ENCODE results near the gene TMCC1. TPM values are rescaled to one million over a fixed set of nuclear protein-coding genes. Genes with fewer than 3 reads are reported as not detected.
"Not testable (repeated sequence)": the region's sequence is repeated elsewhere in the genome, so short reads cannot be mapped to it uniquely, and the experiment has no call there.

The TMCC1 gene
- total RNA-seq, 2 experiments from 2014 or later: 21.6 to 22.1 TPM

- no peaks in the 10 kb centered on the region for H3K4me1 Mint-ChIP-seq
- DNase-seq: no peak
- no peaks in the 10 kb centered on the region for H3K36me3 Mint-ChIP-seq
- POLR2A ChIA-PET: no interaction called here
- no peaks in the 10 kb centered on the region for H3K9me3 Mint-ChIP-seq
- no peak overlapping the region for H3K27ac Mint-ChIP-seq
- H3K4me3 Mint-ChIP-seq: no peak overlapping the region
- H3K27me3 Mint-ChIP-seq: no peaks in the 10 kb centered on the region
- ATAC-seq (ENCODE audit: low read depth): no peak
Observed at GRCh38 chr3:129702934-129703712, 190.4 kb downstream of the TMCC1 start.

GRCh38 chr3:129701161-129701560 is 192.3 kb downstream of the TMCC1 start:
- H3K9me3 Mint-ChIP-seq: peaks cover 8% of the 10 kb centered on the region
- H3K4me3 Mint-ChIP-seq: no peak overlapping the region
- POLR2A ChIA-PET: no interaction called here
- peaks cover 3% of the 10 kb centered on the region for H3K36me3 Mint-ChIP-seq
- no peaks in the 10 kb centered on the region for H3K27me3 Mint-ChIP-seq
- no peak overlapping the region for H3K27ac Mint-ChIP-seq
- H3K4me1 Mint-ChIP-seq: no peaks in the 10 kb centered on the region
- ATAC-seq (ENCODE audit: low read depth): no peak
- DNase-seq: no peak

GRCh38 chr3:129699612-129700011 is 193.9 kb downstream of the TMCC1 start:
- no peaks in the 10 kb centered on the region for H3K27me3 Mint-ChIP-seq
- no peak for ATAC-seq (ENCODE audit: low read depth)
- H3K27ac Mint-ChIP-seq: no peak overlapping the region
- DNase-seq: no peak
- peaks cover 17% of the 10 kb centered on the region for H3K9me3 Mint-ChIP-seq
- POLR2A ChIA-PET: no interaction called here
- H3K4me1 Mint-ChIP-seq: no peaks in the 10 kb centered on the region
- no peak overlapping the region for H3K4me3 Mint-ChIP-seq
- H3K36me3 Mint-ChIP-seq: peaks cover 7% of the 10 kb centered on the region

GRCh38 chr3:129699199-129699598 is 194.3 kb downstream of the TMCC1 start:
- H3K27me3 Mint-ChIP-seq: no peaks in the 10 kb centered on the region
- H3K27ac Mint-ChIP-seq: no peak overlapping the region
- POLR2A ChIA-PET: no interaction called here
- H3K4me1 Mint-ChIP-seq: no peaks in the 10 kb centered on the region
- no peak overlapping the region for H3K4me3 Mint-ChIP-seq
- no peak for DNase-seq
- H3K36me3 Mint-ChIP-seq: peaks cover 7% of the 10 kb centered on the region
- peaks cover 17% of the 10 kb centered on the region for H3K9me3 Mint-ChIP-seq
- ATAC-seq (ENCODE audit: low read depth): no peak

- no peak overlapping the region for H3K4me3 Mint-ChIP-seq
- H3K27ac Mint-ChIP-seq: no peak overlapping the region
- no peaks in the 10 kb centered on the region for H3K4me1 Mint-ChIP-seq
- H3K9me3 Mint-ChIP-seq: peaks cover 17% of the 10 kb centered on the region
- no peak for DNase-seq
- no peak for ATAC-seq (ENCODE audit: low read depth)
- peaks cover 7% of the 10 kb centered on the region for H3K36me3 Mint-ChIP-seq
- POLR2A ChIA-PET: no interaction called here
- H3K27me3 Mint-ChIP-seq: no peaks in the 10 kb centered on the region
Observed at GRCh38 chr3:129697229-129697969, 196.1 kb downstream of the TMCC1 start.

GRCh38 chr3:129696430-129696829 is 197.1 kb downstream of the TMCC1 start:
- H3K4me3 Mint-ChIP-seq; H3K36me3 Mint-ChIP-seq; H3K27me3 Mint-ChIP-seq; H3K4me1 Mint-ChIP-seq; H3K27ac Mint-ChIP-seq; POLR2A ChIA-PET; DNase-seq; ATAC-seq (ENCODE audit: low read depth): not testable (repeated sequence)
- H3K9me3 Mint-ChIP-seq: peaks cover 17% of the 10 kb centered on the region

- no peak for DNase-seq
- POLR2A ChIA-PET: no interaction called here
- no peak overlapping the region for H3K27ac Mint-ChIP-seq
- peaks cover 8% of the 10 kb centered on the region for H3K36me3 Mint-ChIP-seq
- H3K27me3 Mint-ChIP-seq: no peaks in the 10 kb centered on the region
- H3K9me3 Mint-ChIP-seq: peaks cover 17% of the 10 kb centered on the region
- no peak for ATAC-seq (ENCODE audit: low read depth)
- H3K4me1 Mint-ChIP-seq: peaks cover 2% of the 10 kb centered on the region
- no peak overlapping the region for H3K4me3 Mint-ChIP-seq
Observed at GRCh38 chr3:129695230-129695629, 198.3 kb downstream of the TMCC1 start.

- no peaks in the 10 kb centered on the region for H3K27me3 Mint-ChIP-seq
- DNase-seq: no peak
- H3K27ac Mint-ChIP-seq: no peak overlapping the region
- peaks cover 2% of the 10 kb centered on the region for H3K4me1 Mint-ChIP-seq
- POLR2A ChIA-PET: no interaction called here
- peaks cover 8% of the 10 kb centered on the region for H3K36me3 Mint-ChIP-seq
- ATAC-seq (ENCODE audit: low read depth): no peak
- no peak overlapping the region for H3K4me3 Mint-ChIP-seq
- peaks cover 17% of the 10 kb centered on the region for H3K9me3 Mint-ChIP-seq
Observed at GRCh38 chr3:129694228-129694627, 199.3 kb downstream of the TMCC1 start.

GRCh38 chr3:129692743-129693142 is 200.8 kb downstream of the TMCC1 start:
- Mint-ChIP-seq H3K27ac (no peak overlapping the region), H3K4me3 (no peak overlapping the region), H3K9me3 (peaks cover 14% of the 10 kb centered on the region), H3K4me1 (peaks cover 2% of the 10 kb centered on the region), H3K36me3 (peaks cover 8% of the 10 kb centered on the region), H3K27me3 (no peaks in the 10 kb centered on the region)
- ATAC-seq (ENCODE audit: low read depth): no peak
- POLR2A ChIA-PET: no interaction called here
- no peak for DNase-seq

- POLR2A ChIA-PET: no interaction called here
- no peak for DNase-seq
- ATAC-seq (ENCODE audit: low read depth): no peak
- peaks cover 7% of the 10 kb centered on the region for H3K9me3 Mint-ChIP-seq
- H3K4me1 Mint-ChIP-seq: peaks cover 2% of the 10 kb centered on the region
- peaks cover 7% of the 10 kb centered on the region for H3K36me3 Mint-ChIP-seq
- H3K27me3 Mint-ChIP-seq: no peaks in the 10 kb centered on the region
- no peak overlapping the region for H3K27ac Mint-ChIP-seq
- no peak overlapping the region for H3K4me3 Mint-ChIP-seq
Observed at GRCh38 chr3:129690963-129691362, 202.5 kb downstream of the TMCC1 start.

- POLR2A ChIA-PET: no interaction called here
- peaks cover 2% of the 10 kb centered on the region for H3K9me3 Mint-ChIP-seq
Observed at GRCh38 chr3:129690406-129690805, 203.1 kb downstream of the TMCC1 start.

GRCh38 chr3:129689036-129689435 is 204.5 kb downstream of the TMCC1 start:
- Mint-ChIP-seq H3K27me3 (peaks cover 3% of the 10 kb centered on the region), H3K4me3 (no peak overlapping the region), H3K36me3 (peaks cover 3% of the 10 kb centered on the region), H3K9me3 (no peaks in the 10 kb centered on the region), H3K4me1 (peaks cover 2% of the 10 kb centered on the region), H3K27ac (no peak overlapping the region)
- DNase-seq (no peak), ATAC-seq (ENCODE audit: low read depth) (no peak)
- POLR2A ChIA-PET: no interaction called here

More at GRCh38 chr3:129690406-129690805, 203.1 kb downstream of the TMCC1 start:
- Mint-ChIP-seq H3K36me3 (peaks cover 5% of the 10 kb centered on the region), H3K4me1 (peaks cover 2% of the 10 kb centered on the region), H3K27me3 (no peaks in the 10 kb centered on the region), H3K4me3 (no peak overlapping the region), H3K27ac (no peak overlapping the region)
- ATAC-seq (ENCODE audit: low read depth) (no peak), DNase-seq (no peak)

- Mint-ChIP-seq H3K27ac (no peak overlapping the region), H3K27me3 (peaks cover 3% of the 10 kb centered on the region), H3K9me3 (no peaks in the 10 kb centered on the region), H3K4me3 (no peak overlapping the region), H3K4me1 (peaks cover 2% of the 10 kb centered on the region), H3K36me3 (peaks cover 3% of the 10 kb centered on the region)
- no peak for ATAC-seq (ENCODE audit: low read depth)
- no peak for DNase-seq
- POLR2A ChIA-PET: no interaction called here
Observed at GRCh38 chr3:129688271-129688895, 205.1 kb downstream of the TMCC1 start.

Measured in activated naive CD8-positive, alpha-beta T cell treated with anti-CD3 and anti-CD28 coated beads, Interleukin-2, amount 10 ng/mL, durations not matched to agents 7 days and 5 days (primary cell).